OCI-LY7 (cell line): ENCODE measurements around the gene DNAH9. TPM values are rescaled to one million over a fixed set of nuclear protein-coding genes. Genes with fewer than 3 reads are reported as not detected.

Experiments
- BruUV-seq: library from RNA; stranded (reverse); fragments of 400-500 nt; replicated peaks from 2 replicates; lab custom pipeline; 2021; lab: Mats Ljungman, UMichigan
- CTCF ChIA-PET: fragments of 300-600 bp; sonication (Branson Sonifier 250); formaldehyde crosslinking; loops from one replicate; lab custom pipeline; 2022; ENCODE audit warnings: antibody characterized with exemption; ENCODE audit not compliant: unreplicated experiment; lab: Charles Lee
- POLR2A ChIA-PET: fragments of 300-600 bp; sonication (Branson Sonifier 250); formaldehyde crosslinking; loops from one replicate; lab custom pipeline; 2022; ENCODE audit warnings: antibody characterized with exemption; lab: Charles Lee
- DNase-seq: peaks from one replicate; pipeline ENCODE4 v3.0.0-alpha.2; 2015; ENCODE audit warnings: low spot score
- H2AFZ ChIP-seq: fragments of 200-600 bp; sonication (generic), shearing (Covaris generic); 2 replicates; pipeline ENCODE4 v1.6.1; 2014; ENCODE audit warnings: mild to moderate bottlenecking, antibody characterized with exemption, low read length, moderate library complexity
- H3K27ac ChIP-seq: fragments of 200-600 bp; sonication (generic); 2 replicates; pipeline ENCODE4 v1.5.1; 2014; ENCODE audit warnings: mixed run types, low read depth, mild to moderate bottlenecking, moderate library complexity, low read length, inconsistent platforms; ENCODE audit not compliant: poor library complexity, severe bottlenecking
- H3K36me3 ChIP-seq: fragments of 200-600 bp; sonication (generic); 2 replicates; pipeline ENCODE4 v1.6.1; 2014; ENCODE audit warnings: mild to moderate bottlenecking, antibody characterized with exemption, low read length, moderate library complexity, mixed read lengths; ENCODE audit not compliant: insufficient read depth
- H3K4me1 ChIP-seq: fragments of 200-600 bp; sonication (generic); 2 replicates; pipeline ENCODE4 v1.5.1; 2014; ENCODE audit warnings: mild to moderate bottlenecking, low read length; ENCODE audit not compliant: insufficient read depth, poor library complexity, severe bottlenecking
- H3K4me2 ChIP-seq: fragments of 200-600 bp; sonication (generic); 2 replicates; pipeline ENCODE4 v1.6.1; 2014; ENCODE audit warnings: mild to moderate bottlenecking, low read length
- H3K4me3 ChIP-seq: fragments of 200-600 bp; sonication (generic); 2 replicates; pipeline ENCODE4 v1.5.1; 2014; ENCODE audit warnings: mild to moderate bottlenecking, low read depth, low read length; ENCODE audit not compliant: poor library complexity, severe bottlenecking
- H3K79me2 ChIP-seq: fragments of 200-600 bp; sonication (generic); 2 replicates; pipeline ENCODE4 v1.6.1; 2016; ENCODE audit warnings: low read depth, mild to moderate bottlenecking, low read length, moderate library complexity, mixed read lengths; ENCODE audit not compliant: insufficient read depth
- H3K9me2 ChIP-seq: fragments of 200-600 bp; sonication (generic); 2 replicates; pipeline ENCODE4 v1.6.1; 2016; ENCODE audit warnings: mild to moderate bottlenecking, low read length, mixed read lengths; ENCODE audit not compliant: insufficient read depth
- H3K9me3 ChIP-seq: fragments of 200-600 bp; sonication (generic); 2 replicates; pipeline ENCODE4 v1.6.1; 2014; ENCODE audit warnings: mild to moderate bottlenecking, mixed run types, low read length, mixed read lengths
- H4K20me1 ChIP-seq: fragments of 200-600 bp; sonication (generic); 2 replicates; pipeline ENCODE4 v1.6.1; 2014; ENCODE audit warnings: mild to moderate bottlenecking, antibody characterized with exemption, low read length, moderate library complexity, mixed read lengths; ENCODE audit not compliant: insufficient read depth
- CTCF ChIP-seq: fragments of 200-600 bp; sonication (generic); conservative IDR thresholded peaks from 2 replicates; pipeline ENCODE4 v1.5.1; 2014; ENCODE audit warnings: mild to moderate bottlenecking, antibody characterized with exemption, low read length, moderate library complexity, mixed read lengths
- EZH2phosphoT487 ChIP-seq: fragments of 200-600 bp; sonication (generic); IDR thresholded peaks from 2 replicates; pipeline ENCODE4 v1.6.1; 2018; ENCODE audit warnings: low read depth, borderline replicate concordance, mild to moderate bottlenecking, mixed run types, antibody characterized with exemption, low read length, moderate library complexity, mixed read lengths
- intact Hi-C: fragments of 100-400 bp; cut with micrococcal nuclease; formaldehyde crosslinking; loops from one replicate; pipeline ENCODE4 v1.10.0; 2022; ENCODE audit not compliant: unreplicated experiment
- total RNA-seq, 2 experiments: library from RNA; depleted of rRNA in 1 of 2; stranded (reverse); fragments of >200 nt in 1 of 2; shearing (Covaris generic) in 1 of 2; gene quantifications; 2 replicates each; pipeline ENCODE4 v1.2.3, GENCODE V29; 2014 to 2022

DNAH9 gene
- total RNA-seq, 2 experiments from 2014 or later: not detected

GRCh38 chr17:11825572-11826209 is 227.4 kb downstream of the DNAH9 start:
- Histone ChIP-seq H3K27ac (no peak overlapping the region), H2AFZ (no peak overlapping the region), H3K9me2 (no peaks in the 10 kb centered on the region), H3K79me2 (no peaks in the 10 kb centered on the region), H3K4me2 (no peak overlapping the region), H3K36me3 (no peaks in the 10 kb centered on the region), H3K9me3 (no peaks in the 10 kb centered on the region), H3K4me3 (no peak overlapping the region), H3K4me1 (no peaks in the 10 kb centered on the region), H4K20me1 (no peaks in the 10 kb centered on the region)
- BruUV-seq: no TSS peak
- ChIA-PET CTCF (no interaction called here), POLR2A (no interaction called here)
- intact Hi-C loops: no loop called here
- TF ChIP-seq EZH2phosphoT487 (no peak), CTCF (no peak)
- no peak for DNase-seq

GRCh38 chr17:11832401-11833137 is 234.3 kb downstream of the DNAH9 start:
- no peaks in the 10 kb centered on the region for H3K36me3 ChIP-seq
- TF ChIP-seq CTCF (no peak), EZH2phosphoT487 (no peak)
- no TSS peak for BruUV-seq
- H3K27ac ChIP-seq: no peak overlapping the region
- H4K20me1 ChIP-seq: no peaks in the 10 kb centered on the region
- no peaks in the 10 kb centered on the region for H3K9me2 ChIP-seq
- H2AFZ ChIP-seq: no peak overlapping the region
- ChIA-PET POLR2A (no interaction called here), CTCF (no interaction called here)
- intact Hi-C loops: no loop called here
- no peak overlapping the region for H3K4me3 ChIP-seq
- no peak overlapping the region for H3K4me2 ChIP-seq
- no peaks in the 10 kb centered on the region for H3K9me3 ChIP-seq
- no peaks in the 10 kb centered on the region for H3K4me1 ChIP-seq
- DNase-seq: no peak
- H3K79me2 ChIP-seq: no peaks in the 10 kb centered on the region

- CTCF ChIA-PET: no interaction called here
- POLR2A ChIA-PET: no interaction called here
- intact Hi-C loops: no loop called here
Observed at GRCh38 chr17:11836508-11836907, 238.2 kb downstream of the DNAH9 start.

More at GRCh38 chr17:11836508-11836907, 238.2 kb downstream of the DNAH9 start:
- no peaks in the 10 kb centered on the region for H3K9me2 ChIP-seq
- no peak overlapping the region for H3K4me2 ChIP-seq
- H4K20me1 ChIP-seq: no peaks in the 10 kb centered on the region
- BruUV-seq: no TSS peak
- no peaks in the 10 kb centered on the region for H3K36me3 ChIP-seq
- no peak overlapping the region for H3K4me3 ChIP-seq
- no peaks in the 10 kb centered on the region for H3K4me1 ChIP-seq
- no peaks in the 10 kb centered on the region for H3K79me2 ChIP-seq
- TF ChIP-seq EZH2phosphoT487: no peak
- no peak for TF ChIP-seq CTCF
- H3K27ac ChIP-seq: no peak overlapping the region
- no peak overlapping the region for H2AFZ ChIP-seq
- DNase-seq: no peak
- H3K9me3 ChIP-seq: no peaks in the 10 kb centered on the region
